ENCODE measurements around the gene EML1.
"Not testable (repeated sequence)": the region's sequence is repeated elsewhere in the genome, so short reads cannot be mapped to it uniquely, and the experiment has no call there.

EML1 gene

DNA sequence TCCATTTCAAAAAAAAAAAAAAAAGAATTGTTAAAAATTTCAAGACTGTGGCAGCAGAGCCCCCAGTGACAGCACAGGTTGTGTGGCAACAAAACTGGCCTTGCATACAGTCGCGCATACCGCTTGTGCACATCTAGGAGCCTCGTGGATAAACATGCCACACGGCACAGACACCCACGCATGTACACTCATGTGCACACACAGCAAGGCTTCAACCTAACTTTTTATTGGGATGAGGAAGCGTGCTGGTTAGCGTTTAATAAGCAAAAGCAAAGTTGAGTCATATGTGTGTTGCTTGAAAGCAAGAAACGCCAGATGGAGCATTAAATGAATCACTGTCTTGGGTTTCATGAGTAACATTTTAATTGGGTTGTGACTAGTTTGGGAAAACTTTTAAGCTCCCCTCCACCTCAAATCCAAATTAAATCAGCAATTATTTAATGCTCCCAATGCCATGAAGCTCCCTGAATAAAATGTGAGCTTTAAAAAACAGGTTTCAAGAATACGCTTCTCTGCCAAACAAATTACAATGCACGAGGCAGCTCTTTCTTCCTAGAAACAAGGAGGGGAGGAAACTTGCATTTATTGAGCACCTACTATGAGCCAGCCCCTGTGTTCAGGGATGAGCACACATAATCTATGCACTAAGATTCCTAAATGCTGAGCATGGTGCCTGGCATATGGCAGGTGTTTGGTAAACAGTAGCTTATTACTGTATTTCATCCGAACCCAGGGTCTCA is 35.7 kb upstream of the EML1 start:
- TF ChIP-seq, protein P1, sequence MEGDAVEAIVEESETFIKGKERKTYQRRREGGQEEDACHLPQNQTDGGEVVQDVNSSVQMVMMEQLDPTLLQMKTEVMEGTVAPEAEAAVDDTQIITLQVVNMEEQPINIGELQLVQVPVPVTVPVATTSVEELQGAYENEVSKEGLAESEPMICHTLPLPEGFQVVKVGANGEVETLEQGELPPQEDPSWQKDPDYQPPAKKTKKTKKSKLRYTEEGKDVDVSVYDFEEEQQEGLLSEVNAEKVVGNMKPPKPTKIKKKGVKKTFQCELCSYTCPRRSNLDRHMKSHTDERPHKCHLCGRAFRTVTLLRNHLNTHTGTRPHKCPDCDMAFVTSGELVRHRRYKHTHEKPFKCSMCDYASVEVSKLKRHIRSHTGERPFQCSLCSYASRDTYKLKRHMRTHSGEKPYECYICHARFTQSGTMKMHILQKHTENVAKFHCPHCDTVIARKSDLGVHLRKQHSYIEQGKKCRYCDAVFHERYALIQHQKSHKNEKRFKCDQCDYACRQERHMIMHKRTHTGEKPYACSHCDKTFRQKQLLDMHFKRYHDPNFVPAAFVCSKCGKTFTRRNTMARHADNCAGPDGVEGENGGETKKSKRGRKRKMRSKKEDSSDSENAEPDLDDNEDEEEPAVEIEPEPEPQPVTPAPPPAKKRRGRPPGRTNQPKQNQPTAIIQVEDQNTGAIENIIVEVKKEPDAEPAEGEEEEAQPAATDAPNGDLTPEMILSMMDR (IDR thresholded peaks at IDR 0.05; ENCODE audit: low read length, missing control alignments), result no peak
- H3K4me3 ChIP-seq (replicated peaks; ENCODE audit: low read depth, low read length), result no peak overlapping the region
- DNase-seq (ENCODE audit: low read depth), result peak; percentile 75

DNA sequence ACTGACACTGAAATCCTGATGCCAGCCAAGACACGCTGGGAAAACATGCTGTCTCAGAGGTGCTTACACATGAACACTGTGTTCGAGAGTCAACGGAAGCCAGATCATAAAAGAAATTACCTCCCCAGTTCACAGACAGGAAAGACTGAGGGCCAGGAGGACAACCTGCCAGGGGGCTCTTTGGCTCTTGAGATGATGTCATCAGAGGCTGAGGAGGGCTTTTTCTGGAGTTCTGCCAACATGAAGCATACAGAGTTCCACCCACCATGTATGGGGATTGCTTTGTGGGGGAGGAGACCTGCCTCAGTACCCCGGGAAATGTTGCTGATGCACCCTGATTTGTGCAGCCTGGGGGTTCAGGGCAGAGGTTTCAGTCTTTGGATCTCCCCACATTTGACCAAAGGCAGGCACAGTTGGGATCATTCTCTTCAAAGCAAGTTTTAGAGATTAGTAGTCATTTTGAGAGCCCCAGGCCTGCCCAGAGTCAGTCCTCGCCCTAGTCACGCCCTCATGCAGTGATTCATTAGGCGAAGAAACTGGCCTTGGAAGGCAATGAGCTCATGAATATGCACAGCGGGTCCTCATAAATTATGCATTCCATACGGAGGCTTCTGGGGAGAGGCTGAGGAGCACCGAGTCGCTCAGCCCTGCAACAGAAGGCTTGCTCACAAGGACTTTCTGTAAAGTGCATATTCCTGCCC is 34.9 kb upstream of the EML1 start:
- peak; percentile 60 for DNase-seq (ENCODE audit: low read depth)
- H3K4me3 ChIP-seq (replicated peaks; ENCODE audit: low read depth, low read length), result no peak overlapping the region
- TF ChIP-seq, protein P1 (IDR thresholded peaks at IDR 0.05; ENCODE audit: low read length, missing control alignments), result no peak

- no peak overlapping the region for H3K4me3 ChIP-seq (replicated peaks; ENCODE audit: low read depth, low read length)
- TF ChIP-seq, protein P1 (IDR thresholded peaks at IDR 0.05; ENCODE audit: low read length, missing control alignments), result no peak
- DNase-seq (ENCODE audit: low read depth), result no peak
Observed at GRCh38 chr14:99758872-99759545, 34.2 kb upstream of the EML1 start.

- no peak overlapping the region for H3K4me3 ChIP-seq (replicated peaks; ENCODE audit: low read depth, low read length)
- DNase-seq (ENCODE audit: low read depth), result no peak
- TF ChIP-seq, protein P1 (IDR thresholded peaks at IDR 0.05; ENCODE audit: low read length, missing control alignments), result no peak
Observed at GRCh38 chr14:99759546-99759925, 33.7 kb upstream of the EML1 start.

GRCh38 chr14:99760817-99761216 is 32.4 kb upstream of the EML1 start:
- TF ChIP-seq, protein P1 (IDR thresholded peaks at IDR 0.05; ENCODE audit: low read length, missing control alignments), result no peak
- no peak for DNase-seq (ENCODE audit: low read depth)
- H3K4me3 ChIP-seq (replicated peaks; ENCODE audit: low read depth, low read length), result no peak overlapping the region

GRCh38 chr14:99762911-99763310 is 30.3 kb upstream of the EML1 start:
- not testable (repeated sequence) for H3K4me3 ChIP-seq (replicated peaks; ENCODE audit: low read depth, low read length); DNase-seq (ENCODE audit: low read depth)

DNA sequence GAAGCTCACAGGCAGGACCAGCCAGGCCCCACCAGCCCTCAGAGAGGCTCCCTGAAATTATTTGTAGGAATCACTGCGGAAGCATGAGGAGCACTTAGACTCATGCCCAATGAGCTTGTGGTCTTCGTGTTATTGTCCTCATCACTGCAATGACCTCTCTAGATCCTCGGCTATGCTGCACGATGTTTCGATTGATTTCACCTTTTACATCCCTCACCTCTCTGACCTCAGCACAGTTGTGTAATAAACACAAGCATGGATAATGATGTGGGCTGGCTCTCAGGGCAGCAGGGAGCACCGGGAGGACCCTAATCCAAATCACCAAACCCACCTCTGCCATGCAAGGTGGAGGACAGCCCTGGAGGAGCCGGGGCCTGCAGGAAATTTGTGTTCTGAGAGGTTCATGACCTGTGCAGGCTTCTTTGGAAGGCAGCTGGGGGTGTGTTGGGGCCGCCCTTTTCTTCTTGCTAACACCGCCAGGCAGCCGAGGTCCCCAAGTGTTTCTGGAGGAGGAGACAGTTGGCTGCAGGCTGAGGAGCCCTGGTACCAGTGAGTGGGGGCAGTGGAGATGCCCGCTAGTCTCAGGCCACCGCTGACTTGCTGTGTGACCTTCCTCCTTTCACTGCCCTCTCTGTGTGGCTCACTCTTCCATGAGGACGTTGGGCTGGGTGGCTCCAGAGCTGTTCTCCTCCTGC is 29.5 kb upstream of the EML1 start:
- no peak overlapping the region for H3K4me3 ChIP-seq (replicated peaks; ENCODE audit: low read depth, low read length)
- TF ChIP-seq, protein P1 (IDR thresholded peaks at IDR 0.05; ENCODE audit: low read length, missing control alignments), result no peak
- DNase-seq (ENCODE audit: low read depth), result no peak

All from fibroblast of pulmonary artery (primary cell).